ENCODE results near the gene PICALM. TPM values are rescaled to one million over a fixed set of nuclear protein-coding genes. Genes with fewer than 3 reads are reported as not detected.

Gene PICALM
- total and polyA plus RNA-seq, 9 of the 15 experiments (the other 6 are each of a cell fraction or from before 2014, with no cell fraction given) = 41.3 to 990 (median 309) TPM

DNA sequence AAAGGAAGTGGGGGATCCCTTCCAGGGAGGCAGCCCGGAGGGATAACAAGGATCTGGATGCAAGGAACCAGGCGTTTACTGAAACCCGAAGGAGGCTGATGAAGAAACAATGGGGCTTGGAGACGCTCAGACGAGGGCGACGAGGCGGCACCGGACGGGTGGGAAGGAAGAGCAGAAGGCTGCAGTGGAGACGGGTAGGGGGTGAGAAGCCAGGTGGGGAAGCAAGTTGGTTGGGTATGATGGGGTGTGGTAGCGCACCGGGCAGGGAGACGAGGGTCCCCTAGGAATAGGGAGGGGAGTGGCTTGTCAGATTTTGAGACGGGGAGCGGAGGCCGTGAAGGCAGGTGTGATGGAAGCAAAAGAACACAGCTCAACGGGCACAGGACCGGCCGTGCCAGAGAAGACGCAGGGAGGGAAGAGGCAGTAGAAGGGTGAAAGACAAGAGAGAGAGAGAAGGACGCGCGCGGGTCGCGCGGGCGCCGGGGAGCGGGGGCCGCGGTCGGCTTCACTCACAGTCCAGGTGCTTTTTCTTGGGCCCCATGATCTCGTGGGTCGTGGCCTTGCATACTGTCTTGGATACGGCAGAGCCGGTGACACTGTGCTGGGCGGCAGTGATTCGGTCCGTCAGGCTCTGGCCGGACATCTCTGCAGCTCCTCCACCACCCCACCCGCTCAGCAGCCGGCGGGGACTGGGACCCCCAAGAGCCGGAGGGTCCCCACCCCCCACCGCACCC is 579 bp downstream of the PICALM start (continued):
- TF ChIP-seq SMARCA4 (IDR thresholded peaks at IDR 0.05) (0 out of 2 replicates have a peak, but pooled peaks have one; percentile 19), STAT5B (CRISPR knock-in tag; IDR thresholded peaks at IDR 0.05) (no peak), MAFG (tag; conservative IDR thresholded peaks at IDR 0.05) (no peak), ZNF24 (IDR thresholded peaks at IDR 0.05) (no peak), SRF (CRISPR knock-in tag; IDR thresholded peaks at IDR 0.05) (peak in 1 of 2 experiments; percentile 49; a peak in 1 of 4 replicates), ZNF583 (CRISPR knock-in tag; IDR thresholded peaks at IDR 0.05) (no peak), ZBTB7A (IDR thresholded peaks at IDR 0.05; ENCODE audit: borderline replicate concordance, control insufficient read depth, low read depth, low read length) (peak; percentile 89), HDGF (IDR thresholded peaks at IDR 0.05) (peak; percentile 90; the same call in 1 of the 2 replicates), ZNF57 (CRISPR knock-in tag; IDR thresholded peaks at IDR 0.05) (no peak), ELF2 (CRISPR knock-in tag; IDR thresholded peaks at IDR 0.05) (no peak), TOE1 (IDR thresholded peaks at IDR 0.05; ENCODE audit: borderline replicate concordance) (no peak), TOE1 (CRISPR knock-in tag; IDR thresholded peaks at IDR 0.05; ENCODE audit: borderline replicate concordance, low read depth) (no peak), NCOA2 (IDR thresholded peaks at IDR 0.05; ENCODE audit: partially characterized antibody in 2 of 2) (no peak), ZBED1 (IDR thresholded peaks at IDR 0.05) (no peak), ZNF707 (CRISPR knock-in tag; conservative IDR thresholded peaks at IDR 0.05) (no peak), SETDB1 (IDR thresholded peaks at IDR 0.05; ENCODE audit: low read length) (no peak), NFE2 (IDR thresholded peaks at IDR 0.05; ENCODE audit: low read depth) (no peak), TCF3 (CRISPR knock-in tag; IDR thresholded peaks at IDR 0.05) (0 out of 2 replicates have a peak, but pooled peaks have one; percentile 7), CHCHD3 (CRISPR knock-in tag; IDR thresholded peaks at IDR 0.05) (no peak), ELF4 (CRISPR knock-in tag; IDR thresholded peaks at IDR 0.05) (peak; percentile 10; the same call in 1 of the 2 replicates), PHF8 (IDR thresholded peaks at IDR 0.05; ENCODE audit: borderline replicate concordance, low read length) (peak; percentile 25; the same call in 1 of the 2 replicates), SIX5 (IDR thresholded peaks at IDR 0.05; ENCODE audit: borderline replicate concordance in 1 of 2, insufficient read depth in 1 of 2, low read depth in 1 of 2, low read length in 2 of 2) (no peak)
- TF ChIP-seq, protein P1, sequence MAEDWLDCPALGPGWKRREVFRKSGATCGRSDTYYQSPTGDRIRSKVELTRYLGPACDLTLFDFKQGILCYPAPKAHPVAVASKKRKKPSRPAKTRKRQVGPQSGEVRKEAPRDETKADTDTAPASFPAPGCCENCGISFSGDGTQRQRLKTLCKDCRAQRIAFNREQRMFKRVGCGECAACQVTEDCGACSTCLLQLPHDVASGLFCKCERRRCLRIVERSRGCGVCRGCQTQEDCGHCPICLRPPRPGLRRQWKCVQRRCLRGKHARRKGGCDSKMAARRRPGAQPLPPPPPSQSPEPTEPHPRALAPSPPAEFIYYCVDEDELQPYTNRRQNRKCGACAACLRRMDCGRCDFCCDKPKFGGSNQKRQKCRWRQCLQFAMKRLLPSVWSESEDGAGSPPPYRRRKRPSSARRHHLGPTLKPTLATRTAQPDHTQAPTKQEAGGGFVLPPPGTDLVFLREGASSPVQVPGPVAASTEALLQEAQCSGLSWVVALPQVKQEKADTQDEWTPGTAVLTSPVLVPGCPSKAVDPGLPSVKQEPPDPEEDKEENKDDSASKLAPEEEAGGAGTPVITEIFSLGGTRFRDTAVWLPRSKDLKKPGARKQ (CRISPR knock-in tag; IDR thresholded peaks at IDR 0.05) = no peak
- TF ChIP-seq, protein P2, sequence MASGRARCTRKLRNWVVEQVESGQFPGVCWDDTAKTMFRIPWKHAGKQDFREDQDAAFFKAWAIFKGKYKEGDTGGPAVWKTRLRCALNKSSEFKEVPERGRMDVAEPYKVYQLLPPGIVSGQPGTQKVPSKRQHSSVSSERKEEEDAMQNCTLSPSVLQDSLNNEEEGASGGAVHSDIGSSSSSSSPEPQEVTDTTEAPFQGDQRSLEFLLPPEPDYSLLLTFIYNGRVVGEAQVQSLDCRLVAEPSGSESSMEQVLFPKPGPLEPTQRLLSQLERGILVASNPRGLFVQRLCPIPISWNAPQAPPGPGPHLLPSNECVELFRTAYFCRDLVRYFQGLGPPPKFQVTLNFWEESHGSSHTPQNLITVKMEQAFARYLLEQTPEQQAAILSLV (tag; IDR thresholded peaks at IDR 0.05) = no peak
- TF ChIP-seq, protein P3, sequence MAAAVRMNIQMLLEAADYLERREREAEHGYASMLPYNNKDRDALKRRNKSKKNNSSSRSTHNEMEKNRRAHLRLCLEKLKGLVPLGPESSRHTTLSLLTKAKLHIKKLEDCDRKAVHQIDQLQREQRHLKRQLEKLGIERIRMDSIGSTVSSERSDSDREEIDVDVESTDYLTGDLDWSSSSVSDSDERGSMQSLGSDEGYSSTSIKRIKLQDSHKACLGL (CRISPR knock-in tag; IDR thresholded peaks at IDR 0.05; ENCODE audit: borderline replicate concordance, poor library complexity, severe bottlenecking) = no peak
- TF ChIP-seq, protein P4, sequence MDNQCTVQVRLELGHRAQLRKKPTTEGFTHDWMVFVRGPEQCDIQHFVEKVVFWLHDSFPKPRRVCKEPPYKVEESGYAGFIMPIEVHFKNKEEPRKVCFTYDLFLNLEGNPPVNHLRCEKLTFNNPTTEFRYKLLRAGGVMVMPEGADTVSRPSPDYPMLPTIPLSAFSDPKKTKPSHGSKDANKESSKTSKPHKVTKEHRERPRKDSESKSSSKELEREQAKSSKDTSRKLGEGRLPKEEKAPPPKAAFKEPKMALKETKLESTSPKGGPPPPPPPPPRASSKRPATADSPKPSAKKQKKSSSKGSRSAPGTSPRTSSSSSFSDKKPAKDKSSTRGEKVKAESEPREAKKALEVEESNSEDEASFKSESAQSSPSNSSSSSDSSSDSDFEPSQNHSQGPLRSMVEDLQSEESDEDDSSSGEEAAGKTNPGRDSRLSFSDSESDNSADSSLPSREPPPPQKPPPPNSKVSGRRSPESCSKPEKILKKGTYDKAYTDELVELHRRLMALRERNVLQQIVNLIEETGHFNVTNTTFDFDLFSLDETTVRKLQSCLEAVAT (IDR thresholded peaks at IDR 0.05) = peak; percentile 99

Data from K562 (cell line).